ENCODE results near the gene CDH23.

The CDH23 gene

GRCh38 chr10:71675295-71675970 is 278.7 kb downstream of the CDH23 start:
- Histone ChIP-seq H3K4me3 (ENCODE audit: low read depth, low read length) (no peak overlapping the region), H3K9ac (ENCODE audit: low read length) (no peak overlapping the region), H3K27me3 (ENCODE audit: control insufficient read depth, insufficient read depth, low read length) (no peaks in the 10 kb centered on the region; the same call in 1 of the 2 replicates), H3K27ac (ENCODE audit: low read depth, low read length) (no peak overlapping the region), H3K36me3 (ENCODE audit: control insufficient read depth, insufficient read depth, low read length) (no peaks in the 10 kb centered on the region), H3K9me3 (ENCODE audit: control insufficient read depth, insufficient read depth, low read depth, low read length) (no peaks in the 10 kb centered on the region), H3K4me1 (ENCODE audit: control insufficient read depth, insufficient read depth, low read length) (no peaks in the 10 kb centered on the region)

GRCh38 chr10:71677261-71677660 is 280.5 kb downstream of the CDH23 start:
- no peak overlapping the region for H3K4me3 ChIP-seq (ENCODE audit: low read depth, low read length)
- H3K27me3 ChIP-seq (ENCODE audit: control insufficient read depth, insufficient read depth, low read length) = no peaks in the 10 kb centered on the region; the same call in 1 of the 2 replicates
- no peaks in the 10 kb centered on the region for H3K9me3 ChIP-seq (ENCODE audit: control insufficient read depth, insufficient read depth, low read depth, low read length)
- no peaks in the 10 kb centered on the region for H3K36me3 ChIP-seq (ENCODE audit: control insufficient read depth, insufficient read depth, low read length)
- no peak overlapping the region for H3K9ac ChIP-seq (ENCODE audit: low read length)
- no peak overlapping the region for H3K27ac ChIP-seq (ENCODE audit: low read depth, low read length)
- no peaks in the 10 kb centered on the region for H3K4me1 ChIP-seq (ENCODE audit: control insufficient read depth, insufficient read depth, low read length)

- Histone ChIP-seq H3K36me3 (ENCODE audit: control insufficient read depth, insufficient read depth, low read length) (no peaks in the 10 kb centered on the region), H3K4me3 (ENCODE audit: low read depth, low read length) (no peak overlapping the region), H3K27ac (ENCODE audit: low read depth, low read length) (no peak overlapping the region), H3K9me3 (ENCODE audit: control insufficient read depth, insufficient read depth, low read depth, low read length) (no peaks in the 10 kb centered on the region), H3K4me1 (ENCODE audit: control insufficient read depth, insufficient read depth, low read length) (no peaks in the 10 kb centered on the region), H3K9ac (ENCODE audit: low read length) (no peak overlapping the region), H3K27me3 (ENCODE audit: control insufficient read depth, insufficient read depth, low read length) (no peaks in the 10 kb centered on the region; the same call in 1 of the 2 replicates)
These were observed 281.5 kb downstream of the CDH23 start for GRCh38 chr10:71678057-71678805.

GRCh38 chr10:71679425-71679824 is 282.7 kb downstream of the CDH23 start:
- Histone ChIP-seq H3K4me1 (ENCODE audit: control insufficient read depth, insufficient read depth, low read length) (no peaks in the 10 kb centered on the region), H3K9ac (ENCODE audit: low read length) (no peak overlapping the region), H3K27ac (ENCODE audit: low read depth, low read length) (no peak overlapping the region)

GRCh38 chr10:71681977-71682376 is 285.3 kb downstream of the CDH23 start:
- H3K36me3 ChIP-seq (ENCODE audit: control insufficient read depth, insufficient read depth, low read length) = no peaks in the 10 kb centered on the region
- H3K4me3 ChIP-seq (ENCODE audit: low read depth, low read length) = no peak overlapping the region
- H3K27ac ChIP-seq (ENCODE audit: low read depth, low read length) = no peak overlapping the region
- no peaks in the 10 kb centered on the region for H3K9me3 ChIP-seq (ENCODE audit: control insufficient read depth, insufficient read depth, low read depth, low read length)
- H3K27me3 ChIP-seq (ENCODE audit: control insufficient read depth, insufficient read depth, low read length) = no peaks in the 10 kb centered on the region; the same call in 1 of the 2 replicates
- H3K9ac ChIP-seq (ENCODE audit: low read length) = no peak overlapping the region
- peaks cover 20% of the 10 kb centered on the region for H3K4me1 ChIP-seq (ENCODE audit: control insufficient read depth, insufficient read depth, low read length)

More at GRCh38 chr10:71679425-71679824, 282.7 kb downstream of the CDH23 start:
- H3K4me3 ChIP-seq (ENCODE audit: low read depth, low read length) = no peak overlapping the region
- H3K27me3 ChIP-seq (ENCODE audit: control insufficient read depth, insufficient read depth, low read length) = no peaks in the 10 kb centered on the region; the same call in 1 of the 2 replicates
- H3K9me3 ChIP-seq (ENCODE audit: control insufficient read depth, insufficient read depth, low read depth, low read length) = no peaks in the 10 kb centered on the region
- no peaks in the 10 kb centered on the region for H3K36me3 ChIP-seq (ENCODE audit: control insufficient read depth, insufficient read depth, low read length)

- Histone ChIP-seq H3K27ac (ENCODE audit: low read depth, low read length) (no peak overlapping the region), H3K27me3 (ENCODE audit: control insufficient read depth, insufficient read depth, low read length) (no peaks in the 10 kb centered on the region; the same call in 1 of the 2 replicates), H3K36me3 (ENCODE audit: control insufficient read depth, insufficient read depth, low read length) (no peaks in the 10 kb centered on the region), H3K9ac (ENCODE audit: low read length) (no peak overlapping the region), H3K4me1 (ENCODE audit: control insufficient read depth, insufficient read depth, low read length) (peaks cover 25% of the 10 kb centered on the region), H3K4me3 (ENCODE audit: low read depth, low read length) (no peak overlapping the region), H3K9me3 (ENCODE audit: control insufficient read depth, insufficient read depth, low read depth, low read length) (no peaks in the 10 kb centered on the region)
These were observed 286.6 kb downstream of the CDH23 start for GRCh38 chr10:71683301-71683700.

- H3K9ac ChIP-seq (ENCODE audit: low read length) = no peak overlapping the region
- H3K27me3 ChIP-seq (ENCODE audit: control insufficient read depth, insufficient read depth, low read length) = no peaks in the 10 kb centered on the region
- no peak overlapping the region for H3K27ac ChIP-seq (ENCODE audit: low read depth, low read length)
- H3K36me3 ChIP-seq (ENCODE audit: control insufficient read depth, insufficient read depth, low read length) = no peaks in the 10 kb centered on the region
- H3K4me1 ChIP-seq (ENCODE audit: control insufficient read depth, insufficient read depth, low read length) = peaks cover 25% of the 10 kb centered on the region
- H3K9me3 ChIP-seq (ENCODE audit: control insufficient read depth, insufficient read depth, low read depth, low read length) = no peaks in the 10 kb centered on the region
- no peak overlapping the region for H3K4me3 ChIP-seq (ENCODE audit: low read depth, low read length)
These were observed 287.8 kb downstream of the CDH23 start for GRCh38 chr10:71684356-71685173.

GRCh38 chr10:71685554-71686232 is 289.0 kb downstream of the CDH23 start:
- Histone ChIP-seq H3K4me1 (ENCODE audit: control insufficient read depth, insufficient read depth, low read length) (peaks cover 25% of the 10 kb centered on the region), H3K36me3 (ENCODE audit: control insufficient read depth, insufficient read depth, low read length) (no peaks in the 10 kb centered on the region), H3K9ac (ENCODE audit: low read length) (no peak overlapping the region), H3K27me3 (ENCODE audit: control insufficient read depth, insufficient read depth, low read length) (no peaks in the 10 kb centered on the region), H3K4me3 (ENCODE audit: low read depth, low read length) (no peak overlapping the region), H3K9me3 (ENCODE audit: control insufficient read depth, insufficient read depth, low read depth, low read length) (no peaks in the 10 kb centered on the region), H3K27ac (ENCODE audit: low read depth, low read length) (no peak overlapping the region)

GRCh38 chr10:71687077-71687476 is 290.4 kb downstream of the CDH23 start:
- Histone ChIP-seq H3K9ac (ENCODE audit: low read length) (no peak overlapping the region), H3K4me1 (ENCODE audit: control insufficient read depth, insufficient read depth, low read length) (peaks cover 25% of the 10 kb centered on the region), H3K27ac (ENCODE audit: low read depth, low read length) (no peak overlapping the region), H3K36me3 (ENCODE audit: control insufficient read depth, insufficient read depth, low read length) (no peaks in the 10 kb centered on the region), H3K27me3 (ENCODE audit: control insufficient read depth, insufficient read depth, low read length) (no peaks in the 10 kb centered on the region), H3K4me3 (ENCODE audit: low read depth, low read length) (no peak overlapping the region), H3K9me3 (ENCODE audit: control insufficient read depth, insufficient read depth, low read depth, low read length) (0 out of 2 replicates have a peak, but pooled peaks cover 6% of the 10 kb centered on the region)

- H3K9ac ChIP-seq (ENCODE audit: low read length) = no peak overlapping the region
- H3K9me3 ChIP-seq (ENCODE audit: control insufficient read depth, insufficient read depth, low read depth, low read length) = 0 out of 2 replicates have a peak, but pooled peaks cover 6% of the 10 kb centered on the region
- no peak overlapping the region for H3K4me3 ChIP-seq (ENCODE audit: low read depth, low read length)
- H3K4me1 ChIP-seq (ENCODE audit: control insufficient read depth, insufficient read depth, low read length) = peaks cover 25% of the 10 kb centered on the region
- H3K36me3 ChIP-seq (ENCODE audit: control insufficient read depth, insufficient read depth, low read length) = no peaks in the 10 kb centered on the region
- no peaks in the 10 kb centered on the region for H3K27me3 ChIP-seq (ENCODE audit: control insufficient read depth, insufficient read depth, low read length)
- H3K27ac ChIP-seq (ENCODE audit: low read depth, low read length) = no peak overlapping the region
These were observed 290.8 kb downstream of the CDH23 start for GRCh38 chr10:71687480-71687879.
